Parathyroid adenoma (tissue), 2 donors: Measurements from ENCODE around the gene TDRKH.

Experiments used
- H2AFZ ChIP-seq: fragments of 300-600 bp; sonication (generic); one replicate; pipeline ENCODE4 v1.7.0; 2017; ENCODE audit warnings: antibody characterized with exemption, mild to moderate bottlenecking
- H3K27ac ChIP-seq: fragments of 300-600 bp; sonication (generic); one replicate; pipeline ENCODE4 v1.7.0; 2017
- H3K27me3 ChIP-seq: fragments of 300-600 bp; sonication (generic); one replicate; pipeline ENCODE4 v1.7.0; 2017; ENCODE audit warnings: low read length; ENCODE audit not compliant: control insufficient read depth, insufficient read depth
- H3K36me3 ChIP-seq: fragments of 300-600 bp; sonication (generic); one replicate; pipeline ENCODE4 v1.7.0; 2017; ENCODE audit warnings: low read length; ENCODE audit not compliant: control insufficient read depth, insufficient read depth
- H3K4me1 ChIP-seq: fragments of 300-600 bp; sonication (generic); one replicate; pipeline ENCODE4 v1.7.0; 2017; ENCODE audit warnings: control low read depth
- H3K4me2 ChIP-seq: fragments of 300-600 bp; sonication (generic); one replicate; pipeline ENCODE4 v1.7.0; 2017; ENCODE audit warnings: low read length
- H3K4me3 ChIP-seq: fragments of 300-600 bp; sonication (generic); one replicate; pipeline ENCODE4 v1.7.0; 2017; ENCODE audit warnings: low read depth, low read length
- H3K79me2 ChIP-seq: fragments of 300-600 bp; sonication (generic); one replicate; pipeline ENCODE4 v1.7.0; 2017; ENCODE audit warnings: control low read depth
- H3K9ac ChIP-seq: fragments of 300-600 bp; sonication (generic); one replicate; pipeline ENCODE4 v1.7.0; 2017; ENCODE audit warnings: mild to moderate bottlenecking
- H3K9me3 ChIP-seq: fragments of 300-600 bp; sonication (generic); one replicate; pipeline ENCODE4 v1.7.0; 2017; ENCODE audit warnings: low read length; ENCODE audit not compliant: control insufficient read depth
- TF ChIP-seq, protein P1 (sequence below): fragments of 300-600 bp; sonication (generic); IDR thresholded peaks from one replicate; pipeline ENCODE4 v1.7.0; 2017; ENCODE audit warnings: antibody characterized with exemption, mild to moderate bottlenecking
- donor health status: primary hyperparathyroidism.

TDRKH gene

DNA sequence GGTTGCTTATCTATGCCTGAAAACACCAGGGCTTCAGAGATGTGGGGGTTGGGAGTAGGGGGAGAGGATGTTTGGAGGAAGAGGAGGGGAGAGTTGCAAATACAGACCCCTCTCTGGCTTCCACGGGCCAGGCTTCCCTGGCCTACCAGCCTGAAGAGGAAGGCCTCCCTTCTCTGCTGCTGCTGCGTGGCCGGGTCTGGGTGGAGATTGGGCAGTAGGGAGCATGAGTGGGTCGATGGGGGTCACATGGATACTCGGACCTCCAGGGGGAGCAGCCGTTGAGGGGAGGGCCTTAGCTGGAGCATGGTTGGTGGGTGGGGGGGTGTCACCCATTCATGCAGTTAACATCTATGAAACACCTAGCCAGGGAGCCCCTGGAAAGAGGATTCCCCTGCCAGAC is 39.8 kb upstream of the TDRKH start:
- Histone ChIP-seq H2AFZ (no peak overlapping the region), H3K27ac (peak overlapping the region; percentile 70), H3K4me2 (peak overlapping the region; percentile 62), H3K27me3 (no peaks in the 10 kb centered on the region), H3K4me3 (no peak overlapping the region), H3K9me3 (no peaks in the 10 kb centered on the region), H3K9ac (no peak overlapping the region), H3K4me1 (peaks cover 32% of the 10 kb centered on the region), H3K36me3 (no peaks in the 10 kb centered on the region), H3K79me2 (no peaks in the 10 kb centered on the region)
- TF ChIP-seq, protein P1, sequence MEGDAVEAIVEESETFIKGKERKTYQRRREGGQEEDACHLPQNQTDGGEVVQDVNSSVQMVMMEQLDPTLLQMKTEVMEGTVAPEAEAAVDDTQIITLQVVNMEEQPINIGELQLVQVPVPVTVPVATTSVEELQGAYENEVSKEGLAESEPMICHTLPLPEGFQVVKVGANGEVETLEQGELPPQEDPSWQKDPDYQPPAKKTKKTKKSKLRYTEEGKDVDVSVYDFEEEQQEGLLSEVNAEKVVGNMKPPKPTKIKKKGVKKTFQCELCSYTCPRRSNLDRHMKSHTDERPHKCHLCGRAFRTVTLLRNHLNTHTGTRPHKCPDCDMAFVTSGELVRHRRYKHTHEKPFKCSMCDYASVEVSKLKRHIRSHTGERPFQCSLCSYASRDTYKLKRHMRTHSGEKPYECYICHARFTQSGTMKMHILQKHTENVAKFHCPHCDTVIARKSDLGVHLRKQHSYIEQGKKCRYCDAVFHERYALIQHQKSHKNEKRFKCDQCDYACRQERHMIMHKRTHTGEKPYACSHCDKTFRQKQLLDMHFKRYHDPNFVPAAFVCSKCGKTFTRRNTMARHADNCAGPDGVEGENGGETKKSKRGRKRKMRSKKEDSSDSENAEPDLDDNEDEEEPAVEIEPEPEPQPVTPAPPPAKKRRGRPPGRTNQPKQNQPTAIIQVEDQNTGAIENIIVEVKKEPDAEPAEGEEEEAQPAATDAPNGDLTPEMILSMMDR = no peak

DNA sequence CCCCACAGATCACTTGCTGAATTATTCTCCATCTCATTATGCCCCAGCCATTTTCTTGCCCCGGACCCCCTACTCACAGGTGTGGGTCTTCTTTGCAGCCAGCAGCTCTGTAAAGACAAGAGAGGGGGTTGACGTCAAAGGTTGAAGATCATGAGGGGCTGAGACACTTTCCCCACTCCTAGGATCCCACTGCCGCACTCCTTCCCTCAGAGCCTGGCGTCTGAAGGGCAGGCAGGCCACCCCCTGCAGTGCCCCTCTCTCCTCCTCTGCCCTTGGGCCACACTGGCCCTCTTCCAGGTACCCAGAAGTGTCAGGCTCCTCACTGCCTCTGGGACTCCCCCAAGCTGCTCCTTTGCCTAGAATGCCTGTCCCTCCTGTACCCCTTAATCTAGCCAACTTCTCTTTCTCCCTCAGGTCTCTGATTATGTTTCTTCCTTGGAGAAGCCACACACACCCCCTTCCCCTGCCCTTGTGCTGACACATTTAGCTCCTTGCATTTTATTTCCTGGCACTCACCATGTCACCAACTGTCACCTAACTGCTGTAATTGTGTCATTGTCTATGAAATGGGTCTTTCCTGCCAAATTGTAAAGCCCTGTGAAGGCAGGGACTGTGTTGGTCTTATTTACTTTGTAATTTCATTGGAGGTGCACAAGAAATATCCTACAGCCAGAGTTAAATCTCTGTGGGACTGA is 39.2 kb upstream of the TDRKH start:
- H3K9me3 ChIP-seq = no peaks in the 10 kb centered on the region
- TF ChIP-seq, protein P1 = no peak
- no peaks in the 10 kb centered on the region for H3K79me2 ChIP-seq
- no peaks in the 10 kb centered on the region for H3K27me3 ChIP-seq
- H3K9ac ChIP-seq = no peak overlapping the region
- H3K4me3 ChIP-seq = no peak overlapping the region
- H3K27ac ChIP-seq = peak overlapping the region; percentile 70
- peaks cover 32% of the 10 kb centered on the region for H3K4me1 ChIP-seq
- peak overlapping the region; percentile 62 for H3K4me2 ChIP-seq
- H3K36me3 ChIP-seq = no peaks in the 10 kb centered on the region
- H2AFZ ChIP-seq = no peak overlapping the region

DNA sequence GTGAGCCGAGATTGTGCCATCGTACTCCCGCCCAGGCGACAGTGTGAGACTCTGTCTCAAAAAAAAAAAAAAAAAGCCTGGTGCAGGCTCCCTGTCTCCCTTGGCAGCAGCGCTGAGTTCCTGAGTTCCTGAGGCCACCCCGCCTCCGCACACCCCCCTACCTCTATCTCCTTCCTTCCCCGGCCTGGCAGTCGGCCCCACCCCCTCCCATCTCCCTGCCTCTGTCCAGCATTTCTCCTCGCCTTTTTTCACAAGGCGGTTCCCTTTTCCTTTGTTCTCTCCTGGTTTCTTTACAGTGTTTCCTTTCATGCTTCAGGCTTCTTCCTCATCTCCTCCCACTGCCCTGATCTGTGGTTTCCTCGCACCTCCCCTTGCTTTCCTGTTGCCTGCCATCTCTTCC is 38.6 kb upstream of the TDRKH start:
- no peaks in the 10 kb centered on the region for H3K27me3 ChIP-seq
- H3K9me3 ChIP-seq = no peaks in the 10 kb centered on the region
- no peak overlapping the region for H3K9ac ChIP-seq
- H3K4me2 ChIP-seq = peak overlapping the region; percentile 45
- TF ChIP-seq, protein P1 = no peak
- H3K27ac ChIP-seq = peak overlapping the region; percentile 70
- H3K4me1 ChIP-seq = peaks cover 32% of the 10 kb centered on the region
- no peak overlapping the region for H3K4me3 ChIP-seq
- no peaks in the 10 kb centered on the region for H3K79me2 ChIP-seq
- no peaks in the 10 kb centered on the region for H3K36me3 ChIP-seq
- H2AFZ ChIP-seq = no peak overlapping the region

DNA sequence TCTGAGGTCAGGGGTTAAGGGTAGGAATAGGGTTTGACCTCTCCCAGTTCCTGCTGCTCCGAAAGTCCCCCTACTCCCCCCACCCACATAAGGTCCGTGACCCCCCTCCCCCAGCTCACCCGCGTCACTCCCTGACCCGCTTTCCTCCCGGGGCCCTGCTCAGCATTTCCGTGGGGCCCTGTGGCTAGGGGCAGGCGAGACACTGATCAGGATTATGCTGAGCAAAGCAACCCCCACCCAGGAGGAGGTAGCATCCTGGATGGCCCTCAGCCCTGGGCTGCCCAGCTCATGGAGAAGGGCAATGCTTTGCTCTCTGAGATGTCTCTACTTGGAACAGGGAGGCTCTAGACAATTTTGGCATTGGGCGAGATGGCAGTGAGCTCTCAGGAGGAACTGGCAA is 37.6 kb upstream of the TDRKH start:
- Histone ChIP-seq H3K4me2 (no peak overlapping the region), H3K9ac (no peak overlapping the region), H3K36me3 (no peaks in the 10 kb centered on the region), H3K27ac (no peak overlapping the region), H3K4me1 (peaks cover 28% of the 10 kb centered on the region), H3K4me3 (no peak overlapping the region), H3K27me3 (no peaks in the 10 kb centered on the region), H3K9me3 (no peaks in the 10 kb centered on the region), H3K79me2 (no peaks in the 10 kb centered on the region), H2AFZ (no peak overlapping the region)
- TF ChIP-seq, protein P1 = no peak
